ENCODE measurements around the gene WDR72. TPM values are rescaled to one million over a fixed set of nuclear protein-coding genes. Genes with fewer than 3 reads are reported as not detected.
"Not testable (repeated sequence)": the region's sequence is repeated elsewhere in the genome, so short reads cannot be mapped to it uniquely, and the experiment has no call there.

Gene WDR72
- 0.12 and 0.17 TPM in 2 replicates for total RNA-seq (2014; rRNA removed; shearing (Covaris generic))

DNA sequence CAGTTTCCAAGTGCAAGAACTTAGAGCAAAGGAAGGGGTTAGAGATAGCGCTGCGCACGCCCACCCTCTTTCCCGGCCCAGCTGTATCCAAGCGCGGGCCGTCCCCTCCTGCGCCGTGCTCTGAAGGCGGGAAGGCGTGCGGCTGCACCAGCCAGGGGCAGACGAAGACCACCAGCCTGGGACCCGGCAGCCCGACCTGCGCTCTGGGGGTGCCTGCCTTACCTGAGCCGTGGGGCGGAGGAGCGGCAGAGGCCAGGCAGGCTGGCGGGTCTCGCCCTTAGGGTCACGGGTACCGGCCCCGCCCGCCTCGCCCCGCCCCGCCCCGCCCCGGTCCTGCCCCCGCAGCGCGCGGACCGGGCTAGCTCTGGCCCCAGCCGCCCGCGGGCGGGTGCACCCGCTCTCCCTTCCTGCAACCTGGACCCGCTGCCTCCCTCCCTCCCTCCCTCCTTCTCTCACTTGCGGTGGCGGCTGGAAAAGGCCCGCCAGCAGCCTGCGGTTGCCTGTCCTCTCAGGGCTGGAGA lies at the start of gene WDR72:
Gene WDR72 (minus strand): TSS at position 253 of the 521 bp plus-strand sequence. CDS start 26,514 bp downstream, outside the sequence.
- no peak for DNase-seq (ENCODE audit: low read depth)

DNA sequence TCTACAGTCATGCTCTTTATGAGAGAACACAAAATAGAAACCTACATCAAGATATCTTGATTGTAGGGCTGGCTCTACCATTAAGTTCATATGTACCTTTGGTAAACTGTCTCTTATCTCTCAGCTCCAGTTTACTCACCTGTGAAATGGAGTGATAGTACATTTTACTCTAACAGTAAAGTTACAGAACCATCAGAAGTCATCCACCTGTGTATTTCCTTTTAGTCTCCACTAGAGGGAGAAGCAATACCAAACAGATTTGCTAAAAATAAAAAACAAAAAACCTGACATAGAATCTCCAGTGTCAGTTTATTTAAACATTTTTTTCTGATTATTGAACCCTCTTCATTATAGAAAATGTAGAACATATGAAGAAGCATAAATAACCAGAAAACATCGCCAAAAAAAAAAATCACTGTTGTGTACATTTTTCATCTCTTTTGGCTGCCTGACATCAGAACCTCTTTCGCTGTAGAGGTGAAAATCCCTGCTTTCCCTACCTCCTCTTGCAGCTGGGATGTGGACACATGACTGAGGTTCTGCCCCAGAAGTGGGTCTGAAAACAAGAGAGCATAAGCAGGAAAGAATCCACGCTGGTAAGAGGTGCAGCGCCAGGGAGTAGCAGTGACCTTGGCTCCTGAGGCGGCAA lies 48.7 kb upstream of the WDR72 start:
- no peak for DNase-seq (ENCODE audit: low read depth)

GRCh38 chr15:53807501-53807900 lies 48.0 kb upstream of the WDR72 start:
- DNase-seq (ENCODE audit: low read depth), result no peak

DNA sequence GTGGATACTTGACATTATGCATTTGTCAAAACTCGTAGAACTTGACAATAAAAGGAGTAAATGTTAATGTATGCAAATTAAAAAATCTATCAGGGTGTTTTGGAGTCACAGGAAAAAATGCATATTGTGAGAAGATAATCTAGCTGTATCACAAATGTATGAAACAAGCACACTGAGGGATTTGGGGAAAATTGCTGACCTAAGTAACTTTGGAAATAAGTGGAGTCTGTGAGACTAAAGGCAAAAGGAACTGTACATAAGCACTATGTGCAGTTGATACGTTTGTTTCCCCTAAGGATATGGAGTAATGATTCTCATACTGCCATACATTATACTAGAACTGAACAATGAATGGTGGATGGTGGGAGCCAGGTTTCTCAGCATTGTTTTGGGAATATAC lies 43.2 kb upstream of the WDR72 start:
- DNase-seq (ENCODE audit: low read depth), result no peak

DNA sequence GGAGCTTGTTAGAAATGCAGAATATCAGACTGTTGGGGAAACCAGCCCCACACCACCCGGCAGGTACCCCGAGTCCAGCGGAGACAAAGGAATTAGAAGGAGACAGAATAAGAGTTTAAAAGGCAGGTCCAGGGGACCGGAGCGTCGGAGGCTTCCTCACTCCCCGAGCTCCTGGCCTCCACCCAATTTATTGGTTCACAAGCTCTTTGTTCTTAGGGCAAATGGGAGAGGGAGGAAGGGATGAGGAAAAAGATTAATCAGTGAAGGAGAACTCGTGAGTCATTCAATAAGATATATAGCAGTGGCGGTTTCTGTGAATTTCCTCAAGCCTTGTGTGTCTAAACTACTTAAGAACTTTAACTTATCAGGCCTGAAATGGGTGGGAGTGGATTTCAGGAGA lies 32.1 kb upstream of the WDR72 start:
- no peak for DNase-seq (ENCODE audit: low read depth)

GRCh38 chr15:53789654-53790375 lies 30.4 kb upstream of the WDR72 start:
- no peak for DNase-seq (ENCODE audit: low read depth)

GRCh38 chr15:53786401-53786800 lies 26.9 kb upstream of the WDR72 start:
- DNase-seq (ENCODE audit: low read depth), result no peak

- not testable (repeated sequence) for DNase-seq (ENCODE audit: low read depth)
These were observed 25.8 kb upstream of the WDR72 start for GRCh38 chr15:53785241-53785640.

DNA sequence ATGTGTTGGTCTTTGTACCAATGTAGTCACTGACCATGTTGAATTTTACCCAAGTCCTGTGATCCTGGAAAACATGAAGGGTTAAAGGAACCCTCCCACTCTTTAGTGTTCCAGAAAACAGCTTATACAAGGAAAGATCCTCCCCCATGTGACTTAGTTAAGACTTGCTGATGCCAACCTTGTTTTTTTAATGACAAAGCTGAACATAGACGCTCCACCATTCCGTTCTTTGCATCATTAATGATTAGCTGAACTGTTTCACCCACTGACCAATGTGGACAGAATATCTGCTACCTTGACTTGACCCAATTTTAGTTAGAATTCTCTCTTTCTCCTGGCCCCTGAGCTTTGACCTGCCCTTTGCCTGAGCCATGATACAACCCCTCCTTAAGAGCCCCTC lies 3.5 kb upstream of the WDR72 start:
- DNase-seq (ENCODE audit: low read depth), result no peak

GRCh38 chr15:53758412-53758811 lies 1.1 kb downstream of the WDR72 start:
- no peak for DNase-seq (ENCODE audit: low read depth)

- DNase-seq (ENCODE audit: low read depth), result no peak
These were observed 1.6 kb downstream of the WDR72 start for GRCh38 chr15:53757906-53758305.

GRCh38 chr15:53753813-53754212 lies 5.7 kb downstream of the WDR72 start:
- DNase-seq (ENCODE audit: low read depth), result no peak

DNA sequence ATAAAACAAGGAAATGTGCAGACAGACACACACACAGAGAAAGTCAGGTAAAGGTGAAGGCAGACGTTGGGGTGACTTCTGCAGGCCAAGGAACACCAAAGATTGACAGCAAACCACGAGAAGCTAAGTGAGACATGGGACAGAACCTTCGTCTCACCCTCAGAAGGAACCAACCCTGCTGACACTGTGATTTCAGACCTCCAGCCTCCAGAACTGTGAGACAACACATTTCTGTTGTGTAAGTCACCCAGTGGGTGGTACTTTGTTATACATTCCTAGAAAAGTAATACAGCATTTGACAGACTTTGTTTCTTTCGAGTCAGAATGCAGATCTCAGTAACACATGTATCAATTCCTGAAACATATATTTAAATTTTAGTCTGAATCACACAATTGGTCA lies 7.1 kb downstream of the WDR72 start:
- no peak for DNase-seq (ENCODE audit: low read depth)

DNA sequence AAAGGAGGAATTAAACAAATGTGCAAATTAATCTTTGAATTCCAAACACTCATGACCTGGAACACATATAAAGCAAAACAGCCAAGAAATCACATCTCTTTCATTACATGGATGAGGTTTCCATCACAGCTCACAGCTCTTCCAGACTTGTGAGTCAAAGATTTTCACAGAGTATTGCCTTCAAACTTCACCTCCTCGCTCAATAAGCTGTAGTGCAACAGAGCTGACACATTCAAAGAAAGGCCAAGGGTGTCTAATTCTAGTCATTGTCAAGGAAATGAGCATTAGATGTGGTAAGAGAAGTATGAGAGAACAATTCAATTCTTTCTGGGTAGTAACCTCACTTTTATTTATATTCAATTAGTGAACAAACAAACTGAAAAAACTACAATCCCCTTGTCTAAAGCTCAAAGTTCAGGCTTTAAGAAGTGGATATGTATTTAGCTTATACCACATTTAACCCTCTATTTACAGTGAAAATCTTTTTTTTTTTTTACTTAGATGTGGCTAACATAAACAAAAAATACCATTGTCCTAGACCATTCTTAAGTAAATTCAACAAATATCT lies 11.9 kb downstream of the WDR72 start:
- no peak for DNase-seq (ENCODE audit: low read depth)

GRCh38 chr15:53746101-53746500 lies 13.4 kb downstream of the WDR72 start:
- no peak for DNase-seq (ENCODE audit: low read depth)

- no peak for DNase-seq (ENCODE audit: low read depth)
These were observed 19.8 kb downstream of the WDR72 start for GRCh38 chr15:53739651-53740050.

- DNase-seq (ENCODE audit: low read depth), result no peak
These were observed 20.3 kb downstream of the WDR72 start for GRCh38 chr15:53739187-53739586.

DNA sequence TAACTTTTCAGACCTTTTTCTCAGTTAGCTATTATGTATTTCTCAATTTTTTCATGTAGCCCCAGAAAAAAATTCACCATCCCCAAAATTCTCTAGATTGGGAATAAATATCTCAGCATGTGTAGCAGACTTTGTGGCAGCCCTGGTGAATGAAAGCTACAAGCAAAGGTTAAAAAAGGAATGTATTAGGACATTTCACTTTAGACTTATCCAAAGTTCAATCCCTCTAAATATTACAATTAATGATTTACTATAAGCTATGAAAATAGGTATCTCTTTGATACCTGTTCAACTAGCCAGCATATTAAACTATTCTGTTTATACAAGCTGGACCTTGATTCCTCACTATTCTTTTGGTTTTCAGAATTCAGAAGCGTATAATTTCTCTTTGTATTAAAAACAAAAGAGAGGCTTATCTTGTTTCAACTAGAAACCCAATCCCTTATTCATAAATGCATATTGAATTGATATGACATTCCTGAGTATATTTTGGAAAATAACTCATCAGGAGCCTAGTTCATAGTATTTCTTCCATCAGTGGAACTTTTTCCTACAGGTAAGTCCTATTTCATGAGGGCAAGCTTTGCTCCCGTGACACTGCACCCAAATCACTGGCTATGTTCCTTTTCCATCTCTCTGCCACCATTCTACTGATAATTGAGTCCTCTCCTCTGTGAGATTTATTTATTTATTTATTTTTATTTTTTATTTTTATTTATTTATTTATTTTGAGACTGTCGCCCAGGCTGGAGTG lies 38.0 kb downstream of the WDR72 start:
- no peak for DNase-seq (ENCODE audit: low read depth)

- DNase-seq (ENCODE audit: low read depth), result no peak
These were observed 42.3 kb downstream of the WDR72 start for GRCh38 chr15:53716909-53717876.

- DNase-seq (ENCODE audit: low read depth), result no peak
These were observed 46.2 kb downstream of the WDR72 start for GRCh38 chr15:53713218-53713617.

- no peak for DNase-seq (ENCODE audit: low read depth)
These were observed 48.6 kb downstream of the WDR72 start for GRCh38 chr15:53710906-53711305.

Data from Daoy (cell line).